ENCODE results near the gene TAL2.
A peak's percentile ranks its signal among the peaks of the same experiment; 100 is the strongest.
"Not testable (repeated sequence)": the region's sequence is repeated elsewhere in the genome, so short reads cannot be mapped to it uniquely, and the experiment has no call there.

TAL2 gene

DNA sequence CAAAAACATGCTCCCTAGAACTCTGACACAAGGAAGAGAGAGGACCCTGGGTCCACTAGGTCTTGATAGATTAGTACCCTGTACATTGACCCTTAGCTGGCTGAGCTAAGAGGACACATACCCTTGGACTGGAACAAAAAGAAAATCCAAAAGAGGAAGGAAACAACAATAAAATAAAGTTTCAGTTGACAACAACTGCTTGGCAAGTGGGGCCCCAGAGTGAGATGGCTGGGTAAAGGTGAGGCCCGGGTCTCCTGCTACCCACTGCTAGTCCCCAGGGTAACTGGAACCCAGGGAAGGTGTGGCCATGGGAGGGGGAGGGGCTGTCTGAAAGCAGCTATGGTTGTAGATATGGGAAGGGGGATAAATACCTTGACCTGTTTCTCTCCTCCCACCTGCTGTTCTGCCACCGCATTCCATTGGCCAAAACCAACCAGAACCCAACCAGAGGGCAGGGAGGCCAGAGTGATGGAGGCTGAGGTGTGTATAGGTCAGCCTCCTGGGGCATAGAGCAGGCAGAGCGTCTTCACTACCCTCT lies 11.7 kb downstream of the TAL2 start:
- DNase-seq (ENCODE audit: low read depth in 2 of 2): no peak

DNA sequence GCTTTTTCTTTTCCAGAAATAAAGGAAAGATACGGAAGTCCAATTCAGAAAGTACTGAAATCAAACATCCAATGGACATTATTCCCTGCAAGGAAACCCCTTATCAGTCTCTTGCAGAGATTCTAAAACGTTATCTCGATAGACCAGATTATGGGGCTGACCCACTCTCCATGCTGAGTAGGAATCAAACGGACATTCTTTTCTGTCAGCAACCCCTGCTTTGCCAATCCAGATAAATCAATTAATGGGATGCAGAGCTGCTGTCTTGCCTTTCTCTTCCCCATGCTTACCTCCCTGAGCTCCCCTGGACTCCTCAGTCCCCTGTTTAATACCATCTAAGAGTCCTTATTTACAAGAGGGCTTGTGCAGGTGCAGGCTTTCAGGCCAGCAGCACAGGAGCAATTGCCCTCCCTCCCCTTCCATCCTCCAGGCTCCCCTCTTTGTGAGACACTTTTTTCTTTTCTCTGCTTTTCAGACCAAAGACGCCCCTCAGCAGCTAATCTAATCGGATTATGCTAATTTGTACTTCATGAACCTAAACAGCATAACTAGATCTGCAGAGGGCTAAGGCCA lies 14.2 kb downstream of the TAL2 start:
- DNase-seq (ENCODE audit: low read depth in 2 of 2): no peak

- DNase-seq (ENCODE audit: low read depth in 2 of 2): no peak
Measured at GRCh38 chr9:105678163-105678562, 15.9 kb downstream of the TAL2 start.

DNA sequence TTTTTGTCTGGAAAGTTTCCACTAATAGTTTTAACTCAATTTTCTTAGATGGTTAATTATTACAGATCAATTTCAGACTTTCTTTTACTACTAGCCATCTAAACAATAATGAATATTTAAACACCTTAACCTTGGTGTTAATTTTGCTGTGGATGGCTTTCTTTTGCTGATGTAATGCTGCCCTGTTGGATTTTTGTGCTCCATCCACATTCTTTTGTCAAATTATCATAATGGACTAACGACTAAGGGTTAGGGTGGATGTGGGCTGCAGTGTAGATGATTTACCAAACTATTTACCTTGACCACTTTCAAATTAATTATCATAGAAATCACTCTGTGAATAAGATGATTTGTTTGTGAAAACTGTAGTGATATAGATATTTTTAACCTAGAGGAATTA lies 16.5 kb downstream of the TAL2 start:
- DNase-seq (ENCODE audit: low read depth in 2 of 2): no peak

GRCh38 chr9:105679257-105680022 lies 17.2 kb downstream of the TAL2 start:
- no peak for DNase-seq (ENCODE audit: low read depth in 2 of 2)

GRCh38 chr9:105681313-105681712 lies 19.1 kb downstream of the TAL2 start:
- no peak for DNase-seq (ENCODE audit: low read depth in 2 of 2)

DNA sequence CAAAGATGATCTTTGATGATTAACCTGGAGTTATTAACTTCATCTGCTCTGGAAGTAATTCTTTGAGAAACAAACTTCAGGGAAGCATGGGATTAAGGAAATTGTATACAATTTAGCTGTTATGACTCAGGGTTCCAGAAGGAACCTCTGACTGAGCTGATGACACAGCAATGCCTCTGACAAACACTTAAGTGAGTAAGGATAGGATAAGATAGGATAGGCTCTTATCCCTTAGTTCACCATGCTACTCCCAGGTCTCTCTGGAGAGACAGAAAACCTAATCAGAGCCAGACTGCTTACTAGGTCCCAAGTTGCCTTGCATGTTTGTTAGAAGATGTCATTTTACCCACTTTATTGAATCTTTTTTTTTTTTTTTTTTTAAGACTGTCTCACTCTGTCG lies 19.5 kb downstream of the TAL2 start:
- no peak for DNase-seq (ENCODE audit: low read depth in 2 of 2)

DNA sequence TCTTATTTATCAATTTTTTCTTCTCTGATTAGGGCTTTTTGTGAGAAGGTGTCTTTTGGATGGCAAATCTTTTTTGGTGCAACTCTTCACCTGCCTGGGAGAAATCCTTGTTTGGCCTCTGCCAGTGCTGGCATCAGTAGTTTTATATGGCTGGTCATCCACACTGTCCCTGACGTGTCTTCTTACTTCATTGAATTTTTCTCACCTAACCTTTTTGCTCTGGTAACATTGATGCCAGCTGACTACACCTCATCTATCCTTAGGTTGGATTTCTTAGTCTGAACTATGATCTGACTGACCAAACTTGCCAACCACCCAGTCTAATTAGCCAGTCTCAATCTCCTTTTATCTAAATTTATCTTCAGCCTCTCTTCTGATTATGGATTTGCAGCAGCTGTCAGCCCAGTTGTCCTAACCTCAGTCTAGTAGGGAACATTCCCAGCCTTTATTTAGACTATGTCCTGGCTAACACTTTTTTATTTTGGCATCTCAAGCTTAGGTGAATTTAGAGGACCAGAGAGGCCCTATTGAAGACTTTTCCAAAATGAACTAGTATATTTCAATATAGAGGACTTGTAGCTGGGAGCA lies 21.5 kb downstream of the TAL2 start:
- no peak for DNase-seq (ENCODE audit: low read depth in 2 of 2)

- DNase-seq (ENCODE audit: low read depth in 2 of 2): no peak
Measured at GRCh38 chr9:105686936-105687335, 24.7 kb downstream of the TAL2 start.

GRCh38 chr9:105690742-105691141 lies 28.5 kb downstream of the TAL2 start:
- DNase-seq (ENCODE audit: low read depth in 2 of 2): no peak

DNA sequence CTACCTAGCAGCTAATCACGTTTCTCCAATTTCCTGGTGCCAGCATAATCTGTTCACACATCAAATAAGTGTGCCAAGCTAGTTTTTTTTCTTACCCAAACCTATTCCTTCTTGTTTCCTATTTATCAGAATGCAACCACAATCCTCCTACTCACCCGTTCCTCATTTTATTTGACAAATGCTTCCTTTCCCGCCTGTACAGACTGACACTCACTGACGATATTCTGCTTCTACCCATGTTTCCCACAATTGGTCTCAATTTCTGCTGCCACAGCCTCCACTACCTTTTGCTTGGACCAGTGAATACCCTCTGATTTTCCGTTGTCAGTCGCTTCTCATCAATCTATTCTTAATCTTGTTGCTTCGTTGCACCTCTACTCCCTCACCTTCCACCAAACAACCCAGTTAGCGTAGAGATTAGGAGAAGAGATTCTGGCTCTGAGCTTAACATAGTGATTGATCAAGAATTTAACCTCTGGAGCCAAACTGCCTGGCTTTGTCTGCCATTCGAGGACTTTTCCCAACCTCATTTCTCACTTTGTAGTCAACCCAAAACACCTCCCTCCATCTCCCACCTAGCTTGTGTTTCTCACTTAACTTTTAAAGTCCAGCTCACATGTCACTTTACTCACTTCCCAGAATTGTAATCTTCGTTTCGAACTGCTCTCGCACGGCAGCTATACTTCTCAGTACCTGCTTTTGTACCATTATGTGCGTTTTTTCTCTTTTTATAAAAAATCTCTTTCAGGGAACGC lies 31.4 kb downstream of the TAL2 start:
- no peak for DNase-seq (ENCODE audit: low read depth in 2 of 2)

DNA sequence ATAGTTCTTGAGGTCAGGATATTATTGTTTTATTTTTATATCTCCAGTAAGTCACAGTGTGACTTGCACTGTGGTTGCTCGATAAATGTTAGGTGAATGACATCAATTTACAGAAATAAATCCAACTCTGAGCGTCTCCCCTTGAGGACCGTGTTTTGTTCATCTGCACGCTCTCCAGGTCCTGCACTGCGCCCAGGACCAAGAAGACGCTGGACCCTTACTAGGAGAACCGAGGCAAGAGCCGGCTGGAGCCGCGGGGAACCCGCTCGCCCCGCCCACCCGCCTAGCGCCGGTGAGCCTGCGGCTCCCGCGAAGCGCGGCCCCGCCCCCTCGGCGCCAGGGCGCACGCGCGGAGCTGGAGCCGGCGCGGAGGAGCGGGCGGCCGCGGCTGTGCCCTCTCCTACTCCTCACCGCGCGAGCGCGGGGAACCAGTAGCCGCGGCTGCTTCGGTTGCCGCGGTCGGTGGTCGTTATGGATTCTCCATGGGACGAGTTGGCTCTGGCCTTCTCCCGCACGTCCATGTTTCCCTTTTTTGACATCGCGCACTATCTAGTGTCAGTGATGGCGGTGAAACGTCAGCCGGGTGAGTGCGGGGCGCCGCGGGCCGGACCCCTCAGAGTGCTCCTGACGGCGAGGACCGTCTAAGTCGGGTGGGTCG lies 32.1 kb downstream of the TAL2 start, which contains the start of gene TMEM38B:
TSS of gene TMEM38B (plus strand) at position 352 of the 658 bp plus-strand sequence. CDS start at position 472, 120 bp downstream.
- peak; percentile 52 to 70 for DNase-seq (ENCODE audit: low read depth in 2 of 2)

- peak; percentile 24 to 33 for DNase-seq (ENCODE audit: low read depth in 2 of 2)
Measured at GRCh38 chr9:105694848-105695581, 32.8 kb downstream of the TAL2 start.

GRCh38 chr9:105696219-105696793 lies 34.0 kb downstream of the TAL2 start:
- no peak for DNase-seq (ENCODE audit: low read depth in 2 of 2)

- no peak for DNase-seq (ENCODE audit: low read depth in 2 of 2)
Measured at GRCh38 chr9:105697871-105698270, 35.6 kb downstream of the TAL2 start.

GRCh38 chr9:105698348-105698870 lies 36.2 kb downstream of the TAL2 start:
- no peak for DNase-seq (ENCODE audit: low read depth in 2 of 2)

- no peak for DNase-seq (ENCODE audit: low read depth in 2 of 2)
Measured at GRCh38 chr9:105700668-105701067, 38.4 kb downstream of the TAL2 start.

DNA sequence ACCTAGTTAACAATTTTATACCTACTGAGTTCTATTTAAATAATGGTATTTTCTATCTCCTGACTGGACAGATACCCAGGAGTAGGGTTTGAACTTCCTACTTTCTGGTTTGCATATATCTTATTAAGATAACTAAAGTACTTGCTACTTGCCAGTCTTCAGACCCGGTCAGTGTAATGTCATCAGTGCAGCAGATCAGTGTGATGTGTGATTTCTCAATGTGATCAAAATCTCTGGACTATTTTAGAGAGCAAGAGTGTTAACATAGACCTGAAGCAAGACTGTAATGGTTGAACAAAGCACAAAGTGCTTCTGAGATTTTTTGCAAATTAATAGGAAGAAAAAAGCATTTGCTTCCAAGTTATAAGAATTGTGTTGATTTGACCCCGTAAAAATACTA lies 38.9 kb downstream of the TAL2 start:
- DNase-seq (ENCODE audit: low read depth in 2 of 2): no peak

GRCh38 chr9:105702207-105702606 lies 40.0 kb downstream of the TAL2 start:
- DNase-seq (ENCODE audit: low read depth in 2 of 2): no peak

GRCh38 chr9:105703638-105704037 lies 41.4 kb downstream of the TAL2 start:
- not testable (repeated sequence) for DNase-seq (ENCODE audit: low read depth in 2 of 2)
